NOMO-1 treated with DMSO at 0.1 percent for 48 hours (cell line): ENCODE measurements around the gene CCER1.
"Not testable (repeated sequence)": the region's sequence is repeated elsewhere in the genome, so short reads cannot be mapped to it uniquely, and the experiment has no call there.

ENCODE experiments used
- DNase-seq: peaks from one replicate; lab custom pipeline; 2025; ENCODE audit not compliant: unreplicated experiment; lab: John Stamatoyannopoulos, UW

The CCER1 gene

DNA sequence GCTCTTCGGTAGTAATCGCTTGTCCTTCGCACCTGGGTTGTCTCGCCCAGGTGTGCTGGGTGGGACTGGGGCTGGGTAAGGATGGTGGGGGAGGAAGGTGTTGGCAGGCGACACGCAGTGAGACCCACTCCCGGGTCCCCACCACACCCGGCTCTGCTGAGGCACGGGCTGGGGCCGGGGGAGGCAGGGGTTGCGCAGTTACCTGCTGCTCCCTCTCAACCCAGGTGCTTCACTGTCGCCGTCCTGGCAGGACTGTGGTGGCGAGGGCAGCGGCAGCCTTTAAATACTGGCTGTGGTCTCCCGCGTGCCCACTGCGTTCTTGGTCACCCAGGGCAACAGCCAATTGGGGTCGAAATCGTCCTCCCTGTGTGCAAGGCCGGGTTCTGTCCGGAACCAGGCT is at the start of gene CCER1:
CCER1 (minus strand) TSS at position 256 of the 400 bp plus-strand sequence. CDS start 434 bp downstream, outside the sequence.
- DNase-seq: no peak

GRCh38 chr12:91003737-91004136 is 48.8 kb upstream of the CCER1 start:
- no peak for DNase-seq

GRCh38 chr12:91001306-91001705 is 46.3 kb upstream of the CCER1 start:
- DNase-seq: no peak

- no peak for DNase-seq
Observed at GRCh38 chr12:90999966-91000365, 45.0 kb upstream of the CCER1 start.

DNA sequence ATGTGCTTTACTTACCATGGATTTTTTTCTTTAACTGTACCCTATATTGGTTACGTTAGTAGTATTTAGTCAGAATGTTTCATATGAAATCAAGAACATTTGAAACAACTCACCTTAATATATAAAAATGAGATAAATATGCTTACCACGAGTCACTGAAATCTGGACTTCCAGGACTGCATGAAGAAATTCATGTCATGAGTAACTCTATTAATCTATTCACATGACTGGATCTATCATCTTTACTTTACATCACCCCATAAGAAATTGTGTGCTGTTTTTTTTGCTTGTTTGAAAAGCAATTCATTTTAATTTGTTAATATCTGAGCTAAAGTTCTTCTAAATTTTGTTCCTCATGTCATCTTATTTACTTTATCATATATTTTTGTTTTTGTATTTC is 44.6 kb upstream of the CCER1 start:
- no peak for DNase-seq

DNA sequence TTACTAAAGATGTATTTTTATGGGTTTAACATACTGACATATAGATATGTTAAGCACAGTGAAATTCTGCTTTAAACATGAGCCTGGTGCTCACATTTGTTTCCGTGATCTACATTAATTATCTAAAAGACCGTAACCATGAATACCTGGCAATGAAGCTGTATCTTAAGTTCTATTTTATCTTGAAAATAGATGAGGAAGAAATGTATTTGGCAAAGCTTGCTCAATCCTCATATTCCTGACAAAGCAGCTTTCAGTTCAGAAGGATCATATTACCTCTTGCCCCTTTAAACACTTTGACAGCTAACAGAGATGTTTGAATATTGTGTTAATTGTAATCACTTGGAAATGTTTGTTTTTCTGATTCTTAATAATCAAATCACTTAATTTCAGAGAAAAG is 40.0 kb upstream of the CCER1 start:
- DNase-seq: no peak

GRCh38 chr12:90991952-90992465 is 37.0 kb upstream of the CCER1 start:
- DNase-seq: no peak

- no peak for DNase-seq
Observed at GRCh38 chr12:90990611-90991010, 35.6 kb upstream of the CCER1 start.

DNA sequence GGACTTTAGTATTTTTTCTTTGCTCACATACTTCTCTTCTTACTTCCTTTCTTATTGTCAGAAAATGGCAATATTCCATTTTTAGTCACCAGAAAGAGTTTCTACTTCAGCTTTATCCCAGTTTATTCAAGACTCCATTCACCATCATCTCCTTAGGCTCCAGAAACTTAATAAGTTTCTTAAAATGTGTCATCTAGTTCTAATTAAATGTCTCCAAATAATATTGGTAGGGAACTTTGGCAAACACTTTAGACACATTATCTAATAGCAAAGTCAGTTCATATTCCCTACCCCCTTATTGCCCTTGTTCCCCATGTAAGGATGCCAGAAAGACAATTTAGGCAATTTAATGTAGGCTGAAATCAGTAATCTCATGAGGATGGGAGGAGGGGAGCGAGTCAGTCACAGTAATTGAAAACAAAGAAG is 34.7 kb upstream of the CCER1 start:
- no peak for DNase-seq

GRCh38 chr12:90987520-90987919 is 32.5 kb upstream of the CCER1 start:
- no peak for DNase-seq

- DNase-seq: no peak
Observed at GRCh38 chr12:90987101-90987500, 32.1 kb upstream of the CCER1 start.

DNA sequence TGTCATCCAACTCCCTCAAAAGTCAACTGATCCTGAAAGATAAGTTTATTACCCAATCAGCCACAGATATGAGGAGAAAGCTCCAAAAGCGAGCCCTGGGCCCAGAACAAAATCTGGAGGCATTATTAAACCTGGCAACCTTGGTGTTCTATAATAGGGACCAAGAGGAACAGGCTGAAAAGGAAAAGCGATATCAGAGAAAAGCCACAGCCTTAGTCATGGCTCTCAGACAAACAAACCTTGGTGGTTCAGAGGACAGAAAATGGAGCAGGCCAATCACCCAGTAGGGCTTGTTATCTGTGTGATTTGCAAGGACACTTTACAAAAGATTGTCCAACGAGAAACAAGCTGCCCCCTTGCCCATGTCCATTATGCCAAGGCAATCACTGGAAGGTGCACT is 30.4 kb upstream of the CCER1 start:
- DNase-seq: not testable (repeated sequence)

DNA sequence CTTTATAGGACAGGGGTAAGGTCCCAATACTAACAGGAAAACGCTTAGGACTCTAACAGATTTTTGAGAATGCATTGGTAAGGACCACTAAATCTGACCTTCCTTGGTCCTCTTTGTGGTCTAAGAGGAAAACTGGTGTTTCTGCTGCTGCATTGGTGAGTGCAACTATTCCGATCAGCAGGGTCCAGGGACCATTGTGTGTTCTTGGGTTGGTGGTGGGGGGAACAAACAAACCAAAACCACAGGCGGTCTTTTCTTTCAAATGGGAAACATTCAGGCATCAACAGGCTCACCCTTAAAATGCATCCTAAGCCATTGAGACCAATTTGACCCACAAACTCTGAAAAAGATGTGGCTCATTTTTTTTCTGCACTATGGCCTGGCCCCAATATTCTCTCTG is 29.1 kb upstream of the CCER1 start:
- DNase-seq: no peak

GRCh38 chr12:90982170-90982569 is 27.2 kb upstream of the CCER1 start:
- no peak for DNase-seq

DNA sequence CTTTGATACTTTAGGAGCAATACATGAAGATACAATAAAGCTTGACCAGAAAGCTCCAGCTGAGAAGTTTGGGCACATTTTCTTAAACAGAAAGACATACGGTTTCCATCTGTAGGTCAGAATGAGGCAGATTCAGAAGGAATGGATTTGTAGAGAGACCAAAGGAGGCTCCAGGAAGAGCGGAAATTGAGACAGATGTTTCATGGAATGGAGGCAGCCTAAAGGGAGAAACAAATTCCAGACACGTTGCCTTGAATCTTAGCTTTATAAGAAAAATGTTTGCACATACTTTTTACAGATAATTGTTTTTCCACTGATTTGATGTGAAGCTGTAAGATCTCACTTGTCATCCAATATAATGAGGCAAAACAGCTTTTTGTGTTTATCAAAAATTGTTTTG is 25.0 kb upstream of the CCER1 start:
- no peak for DNase-seq

- DNase-seq: no peak
Observed at GRCh38 chr12:90979019-90979418, 24.0 kb upstream of the CCER1 start.

GRCh38 chr12:90978117-90978770 is 23.3 kb upstream of the CCER1 start:
- peak; percentile 40 for DNase-seq

DNA sequence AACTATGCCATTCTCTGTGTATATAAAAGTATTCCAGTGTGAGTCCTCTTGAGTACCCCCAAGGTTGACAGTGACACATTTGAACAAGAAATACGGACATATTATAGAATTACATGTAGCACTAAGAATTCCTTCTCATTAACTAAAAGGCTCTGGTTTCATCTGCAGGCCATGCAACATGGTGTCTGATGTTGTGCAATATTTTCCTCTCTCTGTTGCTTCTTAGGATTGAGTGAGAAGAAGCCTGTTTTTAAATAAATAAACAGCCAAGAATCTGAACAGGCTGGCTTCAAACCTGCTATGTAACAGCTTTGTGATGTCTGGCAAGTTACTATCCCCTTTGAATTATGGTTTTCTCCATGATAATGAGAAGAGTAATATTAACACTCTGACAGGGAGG is 22.2 kb upstream of the CCER1 start:
- DNase-seq: no peak

GRCh38 chr12:90974286-90974685 is 19.3 kb upstream of the CCER1 start:
- DNase-seq: no peak

GRCh38 chr12:90972226-90972625 is 17.2 kb upstream of the CCER1 start:
- DNase-seq: no peak

DNA sequence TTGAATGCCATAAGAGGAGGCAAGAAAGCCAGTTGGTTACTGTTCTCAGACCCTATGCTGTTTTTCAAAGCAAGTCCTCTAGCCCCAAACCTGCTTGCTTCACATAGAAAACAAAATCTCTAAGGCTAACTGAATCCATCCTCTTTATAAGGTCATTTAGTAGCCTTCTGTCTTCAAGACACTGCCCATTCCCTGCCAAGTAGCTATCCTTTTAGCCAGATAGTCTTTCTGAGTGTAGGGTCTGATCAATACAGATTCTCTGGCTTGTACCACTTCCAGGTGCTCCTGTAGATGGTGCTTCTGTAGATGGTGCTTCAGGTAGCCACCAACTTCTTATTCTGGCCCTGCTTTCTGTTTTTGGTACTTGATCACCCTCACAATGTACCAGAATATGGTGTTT is 15.9 kb upstream of the CCER1 start:
- no peak for DNase-seq

GRCh38 chr12:90970471-90970870 is 15.5 kb upstream of the CCER1 start:
- DNase-seq: no peak

- DNase-seq: no peak
Observed at GRCh38 chr12:90969851-90970250, 14.9 kb upstream of the CCER1 start.
